Measurements from ENCODE around the gene SURF6. TPM values are rescaled to one million over a fixed set of nuclear protein-coding genes. Genes with fewer than 3 reads are reported as not detected.

The SURF6 gene
- polyA plus RNA-seq, 3 donors, result 0.75 to 12.9 (median 2.9) TPM

DNA sequence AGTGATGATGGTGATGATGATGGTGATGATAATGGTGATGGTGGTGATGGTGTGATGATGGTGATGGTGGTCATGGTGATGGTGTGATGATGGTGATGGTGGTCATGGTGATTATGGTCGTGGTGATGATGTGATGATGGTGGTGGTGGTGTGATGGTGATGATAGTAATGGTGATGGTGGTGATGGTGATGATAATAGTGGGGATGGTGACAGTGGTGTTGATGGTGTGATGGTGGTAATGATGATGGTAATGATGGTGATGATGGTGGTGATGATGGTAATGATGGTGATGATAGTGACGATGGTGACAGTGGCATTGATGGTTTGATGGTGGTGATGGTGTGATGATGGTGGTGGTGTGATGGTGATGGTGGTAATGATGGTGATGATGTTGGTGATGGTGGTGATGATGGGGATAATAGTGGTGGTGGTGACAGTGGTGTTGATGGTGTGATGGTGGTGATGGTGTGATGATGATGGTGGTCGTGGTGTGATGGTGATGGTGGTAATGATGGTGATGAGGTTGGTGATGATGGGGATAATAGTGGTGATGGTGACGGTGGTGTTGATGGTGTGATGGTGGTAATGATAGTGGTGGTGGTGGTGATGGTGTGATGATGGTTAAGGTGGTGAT is 46.6 kb upstream of the SURF6 start:
- no peak overlapping the region for H3K4me3 ChIP-seq (replicated peaks in 1 of 3; ENCODE audit: low read depth in 2 of 3, low read length in 3 of 3)
- H3K27ac Mint-ChIP-seq, result no peak overlapping the region
- no peak overlapping the region for H3K27ac ChIP-seq (ENCODE audit: low read depth in 1 of 2, low read length in 2 of 2)
- no peaks in the 10 kb centered on the region for H3K27me3 ChIP-seq (ENCODE audit: control insufficient read depth in 2 of 2, insufficient read depth in 2 of 2, low read length in 2 of 2)
- intact Hi-C loops (cut with micrococcal nuclease), result no loop called here
- no peak overlapping the region for H3K4me3 Mint-ChIP-seq
- H3K4me2 ChIP-seq (replicated peaks; ENCODE audit: extremely low read depth, low read length, poor library complexity, severe bottlenecking), result no peak overlapping the region
- H3K9ac ChIP-seq (ENCODE audit: insufficient read depth, low read length, poor library complexity, severe bottlenecking), result no peak overlapping the region
- H3K27me3 Mint-ChIP-seq (ENCODE audit: low read depth in 3 of 3), result peaks cover 2 to 5% (median 5%) of the 10 kb centered on the region in 3 donors
- no peaks in the 10 kb centered on the region for H3K79me2 ChIP-seq (ENCODE audit: insufficient read depth, low read length)
- no peaks in the 10 kb centered on the region for H3K36me3 ChIP-seq (replicated peaks in 1 of 2; ENCODE audit: control insufficient read depth in 1 of 2, insufficient read depth in 2 of 2, low read length in 2 of 2)
- no peaks in the 10 kb centered on the region for H4K20me1 ChIP-seq (ENCODE audit: insufficient read depth, low read length)
- H3K4me1 Mint-ChIP-seq, result peaks cover 11% of the 10 kb centered on the region
- H3K36me3 Mint-ChIP-seq, result no peaks in the 10 kb centered on the region
- no peak overlapping the region for H2AFZ ChIP-seq (ENCODE audit: insufficient read depth, low read depth, low read length, poor library complexity, severe bottlenecking)
- H3K4me1 ChIP-seq (ENCODE audit: control insufficient read depth in 1 of 2, insufficient read depth in 2 of 2, low read length in 2 of 2), result peaks cover 0 to 5% of the 10 kb centered on the region in 2 donors
- DNase-seq, result no peak
- WGBS (ENCODE audit: insufficient coverage), result 96% methylated on average over 4 of the region's 4 CpGs
- TF ChIP-seq, protein P1, sequence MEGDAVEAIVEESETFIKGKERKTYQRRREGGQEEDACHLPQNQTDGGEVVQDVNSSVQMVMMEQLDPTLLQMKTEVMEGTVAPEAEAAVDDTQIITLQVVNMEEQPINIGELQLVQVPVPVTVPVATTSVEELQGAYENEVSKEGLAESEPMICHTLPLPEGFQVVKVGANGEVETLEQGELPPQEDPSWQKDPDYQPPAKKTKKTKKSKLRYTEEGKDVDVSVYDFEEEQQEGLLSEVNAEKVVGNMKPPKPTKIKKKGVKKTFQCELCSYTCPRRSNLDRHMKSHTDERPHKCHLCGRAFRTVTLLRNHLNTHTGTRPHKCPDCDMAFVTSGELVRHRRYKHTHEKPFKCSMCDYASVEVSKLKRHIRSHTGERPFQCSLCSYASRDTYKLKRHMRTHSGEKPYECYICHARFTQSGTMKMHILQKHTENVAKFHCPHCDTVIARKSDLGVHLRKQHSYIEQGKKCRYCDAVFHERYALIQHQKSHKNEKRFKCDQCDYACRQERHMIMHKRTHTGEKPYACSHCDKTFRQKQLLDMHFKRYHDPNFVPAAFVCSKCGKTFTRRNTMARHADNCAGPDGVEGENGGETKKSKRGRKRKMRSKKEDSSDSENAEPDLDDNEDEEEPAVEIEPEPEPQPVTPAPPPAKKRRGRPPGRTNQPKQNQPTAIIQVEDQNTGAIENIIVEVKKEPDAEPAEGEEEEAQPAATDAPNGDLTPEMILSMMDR (IDR thresholded peaks at IDR 0.05), result no peak
- no peaks in the 10 kb centered on the region for H3K9me3 Mint-ChIP-seq
- no peaks in the 10 kb centered on the region for H3K9me3 ChIP-seq (replicated peaks in 1 of 2; ENCODE audit: control insufficient read depth in 1 of 2, insufficient read depth in 1 of 2, low read length in 2 of 2)

DNA sequence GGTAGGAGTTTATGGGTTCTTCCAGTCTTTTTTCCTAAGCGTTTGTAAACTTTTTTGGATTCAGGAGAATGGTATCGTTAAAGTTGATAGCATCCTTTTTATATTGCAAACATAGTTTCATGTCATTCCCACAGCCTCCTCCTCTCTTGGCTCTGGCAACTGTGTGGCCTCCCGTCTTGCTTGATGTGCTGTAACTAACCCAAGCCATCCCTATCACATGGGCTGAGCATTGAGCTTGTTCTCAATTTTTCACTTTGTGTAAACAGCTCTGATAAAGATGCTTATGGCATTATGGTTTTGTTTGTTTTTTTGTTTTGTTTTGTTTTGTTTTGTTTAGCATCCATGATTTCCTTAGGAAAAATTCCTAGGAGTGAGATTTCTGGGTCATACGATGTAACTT is 44.7 kb upstream of the SURF6 start:
- H3K27me3 ChIP-seq (ENCODE audit: control insufficient read depth in 2 of 2, insufficient read depth in 2 of 2, low read length in 2 of 2), result no peaks in the 10 kb centered on the region
- H3K4me2 ChIP-seq (replicated peaks; ENCODE audit: extremely low read depth, low read length, poor library complexity, severe bottlenecking), result no peak overlapping the region
- H3K4me1 Mint-ChIP-seq, result peaks cover 18% of the 10 kb centered on the region
- H3K79me2 ChIP-seq (ENCODE audit: insufficient read depth, low read length), result peaks cover under 1% of the 10 kb centered on the region
- no peak overlapping the region for H3K9ac ChIP-seq (ENCODE audit: insufficient read depth, low read length, poor library complexity, severe bottlenecking)
- intact Hi-C loops (cut with micrococcal nuclease), result no loop called here
- H4K20me1 ChIP-seq (ENCODE audit: insufficient read depth, low read length), result no peaks in the 10 kb centered on the region
- no peak overlapping the region for H3K27ac Mint-ChIP-seq
- DNase-seq, result no peak
- H3K27me3 Mint-ChIP-seq (ENCODE audit: low read depth in 3 of 3), result peaks cover 2 to 5% (median 3%) of the 10 kb centered on the region in 3 donors
- TF ChIP-seq, protein P1 (IDR thresholded peaks at IDR 0.05), result no peak
- no CpG with 5 or more reads among the region's 4 CpGs for WGBS (ENCODE audit: insufficient coverage)
- no peaks in the 10 kb centered on the region for H3K36me3 ChIP-seq (replicated peaks in 1 of 2; ENCODE audit: control insufficient read depth in 1 of 2, insufficient read depth in 2 of 2, low read length in 2 of 2)
- H3K4me3 Mint-ChIP-seq, result no peak overlapping the region
- H3K4me1 ChIP-seq (ENCODE audit: control insufficient read depth in 1 of 2, insufficient read depth in 2 of 2, low read length in 2 of 2), result peaks cover 6 to 14% of the 10 kb centered on the region in 2 donors
- H3K27ac ChIP-seq (ENCODE audit: low read depth in 1 of 2, low read length in 2 of 2), result no peak overlapping the region
- H2AFZ ChIP-seq (ENCODE audit: insufficient read depth, low read depth, low read length, poor library complexity, severe bottlenecking), result no peak overlapping the region
- no peaks in the 10 kb centered on the region for H3K9me3 Mint-ChIP-seq
- H3K4me3 ChIP-seq (replicated peaks in 1 of 3; ENCODE audit: low read depth in 2 of 3, low read length in 3 of 3), result no peak overlapping the region
- H3K36me3 Mint-ChIP-seq, result no peaks in the 10 kb centered on the region
- no peaks in the 10 kb centered on the region for H3K9me3 ChIP-seq (replicated peaks in 1 of 2; ENCODE audit: control insufficient read depth in 1 of 2, insufficient read depth in 1 of 2, low read length in 2 of 2)
